Measurements from ENCODE around the gene ZNF655. TPM values are rescaled to one million over a fixed set of nuclear protein-coding genes. Genes with fewer than 3 reads are reported as not detected.

Gene ZNF655
- total and polyA plus RNA-seq, 2 of the 8 experiments (the other 6 are each of a cell fraction or from before 2014, with no cell fraction given) = 27.1 to 37.8 TPM

- DNase-seq (ENCODE audit: low read depth in 1 of 2, low spot score in 2 of 2) (no peak), FAIRE-seq (no peak)
- no peak overlapping the region for H3K9ac ChIP-seq (replicated peaks in 1 of 4; ENCODE audit: extremely low read depth in 1 of 4, low read depth in 3 of 4, low read length in 3 of 4)
- H3K14ac ChIP-seq (ENCODE audit: insufficient read length) = no peak overlapping the region
- H3K23me2 ChIP-seq (ENCODE audit: low read depth, low read length) = no peaks in the 10 kb centered on the region; the same call in 1 of the 2 replicates
- no peak overlapping the region for H2BK15ac ChIP-seq (ENCODE audit: low read length)
- no peaks in the 10 kb centered on the region for H3K9me3 ChIP-seq (ENCODE audit: insufficient read depth in 2 of 2, low read depth in 1 of 2, low read length in 1 of 2)
- no peak overlapping the region for H4K91ac ChIP-seq (replicated peaks; ENCODE audit: insufficient read length, low read length)
- H3K4me3 ChIP-seq (ENCODE audit: extremely low read depth in 1 of 4, insufficient read depth in 2 of 4, low read depth in 3 of 4, low read length in 4 of 4) = no peak overlapping the region
- H4K20me1 ChIP-seq (replicated peaks in 1 of 2; ENCODE audit: control insufficient read depth in 1 of 2, insufficient read depth in 2 of 2, low read length in 2 of 2) = peaks cover 0 to 15% of the 10 kb centered on the region in 2 experiments
- H4K5ac ChIP-seq (ENCODE audit: insufficient read length, low read depth, low read length) = no peak overlapping the region
- peaks cover 18 to 57% (median 37%) of the 10 kb centered on the region in 4 experiments for H3K36me3 ChIP-seq (ENCODE audit: control insufficient read depth in 2 of 4, insufficient read depth in 4 of 4, low read length in 3 of 4)
- no peak overlapping the region for H2BK20ac ChIP-seq (ENCODE audit: low read length)
- H2AK5ac ChIP-seq (ENCODE audit: low read depth, low read length) = no peak overlapping the region
- no peak overlapping the region for H2BK5ac ChIP-seq (ENCODE audit: low read depth, low read length)
- ChIA-PET CTCF (ENCODE audit: partially characterized antibody) (no interaction called here), POLR2A (ENCODE audit: partially characterized antibody) (interaction anchor here (0.9 to 1.6 kb wide), 3 partner anchors 9 to 65 kb away, joined by 3 to 4 read pairs (median 3); no protein-coding TSS in a partner anchor)
- H3K27me3 ChIP-seq (replicated peaks in 1 of 4; ENCODE audit: control insufficient read depth in 3 of 4, extremely low read depth in 1 of 4, insufficient read depth in 3 of 4, low read length in 3 of 4) = no peaks in the 10 kb centered on the region
- no peak overlapping the region for H3K4ac ChIP-seq (replicated peaks; ENCODE audit: insufficient read length, low read depth, low read length)
- peaks cover 0 to 2% (median 0%) of the 10 kb centered on the region in 4 experiments; a peak in 3 of 7 replicates for H3K4me1 ChIP-seq (replicated peaks in 1 of 4; ENCODE audit: control insufficient read depth in 3 of 4, insufficient read depth in 4 of 4, low read length in 3 of 4)
- H3K79me1 ChIP-seq (ENCODE audit: low read depth, low read length) = peaks cover 7% of the 10 kb centered on the region
- no peak overlapping the region for H3K23ac ChIP-seq (ENCODE audit: insufficient read length)
- no peak overlapping the region for H2AFZ ChIP-seq (ENCODE audit: low read length)
- no peak overlapping the region for H3K27ac ChIP-seq (ENCODE audit: low read depth, low read length)
- no peak overlapping the region for H3K4me2 ChIP-seq (ENCODE audit: insufficient read depth in 1 of 2, low read depth in 2 of 2, low read length in 2 of 2)
- H3K79me2 ChIP-seq (ENCODE audit: control insufficient read depth in 1 of 2, insufficient read depth in 2 of 2, low read length in 2 of 2) = peaks cover 5 to 30% of the 10 kb centered on the region in 2 experiments
- no peak overlapping the region for H4K8ac ChIP-seq (ENCODE audit: extremely low read depth, insufficient read depth, low read length)
- no peak overlapping the region for H2BK120ac ChIP-seq (replicated peaks; ENCODE audit: low read depth, low read length)
- H2BK12ac ChIP-seq (ENCODE audit: low read depth, low read length) = no peak overlapping the region
- H3K56ac ChIP-seq (replicated peaks; ENCODE audit: insufficient read length, low read depth, low read length) = no peak overlapping the region
- no peak overlapping the region for H3K18ac ChIP-seq (ENCODE audit: extremely low read depth, low read length)
- WGBS, 2 experiments (ENCODE audit: extremely low coverage in 1 of 2, insufficient coverage in 1 of 2, insufficient read length in 1 of 2, insufficient replicate concordance in 2 of 2, low coverage in 1 of 2, low lambda C conversion rate in 2 of 2, missing lambda C conversion rate in 1 of 2) = 98% methylated on average over 10 of the region's 10 CpGs; no CpG with 5 or more reads in 1 of the 2 experiments
- TF ChIP-seq MAX (IDR thresholded peaks at IDR 0.05) = no peak
- TF ChIP-seq KDM4A (IDR thresholded peaks at IDR 0.05; ENCODE audit: low read depth, low read length, severe bottlenecking) = no peak
- TF ChIP-seq RAD21 (IDR thresholded peaks at IDR 0.05 in 1 of 2, conservative IDR thresholded peaks at IDR 0.05 in 1 of 2; ENCODE audit: low read depth in 2 of 2, low read length in 2 of 2) = no peak
- TF ChIP-seq POLR2AphosphoS5 (IDR thresholded peaks at IDR 0.05; ENCODE audit: low read depth, low read length) = no peak
- no peak for TF ChIP-seq EZH2 (IDR thresholded peaks at IDR 0.05; ENCODE audit: low read depth, low read length, severe bottlenecking)
- no peak for TF ChIP-seq CHD2 (IDR thresholded peaks at IDR 0.05; ENCODE audit: low read length)
- TF ChIP-seq KDM1A (IDR thresholded peaks at IDR 0.05; ENCODE audit: borderline replicate concordance, low read length) = no peak
- TF ChIP-seq EGR1 (IDR thresholded peaks at IDR 0.05; ENCODE audit: borderline replicate concordance, low read depth, low read length) = no peak
- no peak for TF ChIP-seq HDAC2 (IDR thresholded peaks at IDR 0.05; ENCODE audit: borderline replicate concordance in 1 of 2, low read depth in 2 of 2, low read length in 2 of 2)
- no peak for TF ChIP-seq NANOG (IDR thresholded peaks at IDR 0.05; ENCODE audit: insufficient read depth, low read depth, low read length, poor library complexity, severe bottlenecking)
- no peak for TF ChIP-seq GTF2F1 (IDR thresholded peaks at IDR 0.05; ENCODE audit: borderline replicate concordance, low read depth, low read length)
- TF ChIP-seq CBX8 (IDR thresholded peaks at IDR 0.05; ENCODE audit: borderline replicate concordance, low read depth, low read length) = no peak
- TF ChIP-seq BCL11A (IDR thresholded peaks at IDR 0.05; ENCODE audit: low read depth in 2 of 2, low read length in 2 of 2) = no peak
Measured at GRCh38 chr7:99563650-99564049, 5.2 kb downstream of the ZNF655 start.

Measured in H1 (cell line).